ENCODE measurements around the gene ABCB8. TPM values are rescaled to one million over a fixed set of nuclear protein-coding genes. Genes with fewer than 3 reads are reported as not detected.

The ABCB8 gene
- total RNA-seq, 2 donors from 2014 or later, result 35.9 to 37.2 TPM

- Mint-ChIP-seq H3K4me3 (no peak overlapping the region), H3K27ac (no peak overlapping the region), H3K36me3 (ENCODE audit: low read depth) (no peaks in the 10 kb centered on the region), H3K4me1 (peaks cover 18% of the 10 kb centered on the region), H3K9me3 (no peaks in the 10 kb centered on the region), H3K27me3 (ENCODE audit: insufficient read depth) (peaks cover 16% of the 10 kb centered on the region)
- 67 to 81% methylated on average over 5 to 7 of the region's 7 CpGs for WGBS, 2 experiments (ENCODE audit: insufficient coverage in 1 of 2, insufficient read length in 1 of 2)
- Histone ChIP-seq H3K4me3 (ENCODE audit: low read length) (no peak overlapping the region), H3K36me3 (ENCODE audit: control insufficient read depth, insufficient read depth, low read length) (no peaks in the 10 kb centered on the region), H3K27me3 (ENCODE audit: control insufficient read depth, insufficient read depth, low read length, poor library complexity, severe bottlenecking) (no peaks in the 10 kb centered on the region), H3K9me3 (ENCODE audit: control insufficient read depth, low read length) (no peaks in the 10 kb centered on the region), H3K27ac (ENCODE audit: low read depth, low read length) (no peak overlapping the region), H3K4me1 (ENCODE audit: control insufficient read depth, insufficient read depth, low read length) (peaks cover 9% of the 10 kb centered on the region), H3K9ac (ENCODE audit: extremely low read depth, low read length, poor library complexity, severe bottlenecking) (no peak overlapping the region)
- peak; percentile 71 for DNase-seq
- TF ChIP-seq CTCF (conservative IDR thresholded peaks at IDR 0.05), result no peak
Observed at GRCh38 chr7:151007469-151007898, 20.8 kb upstream of the ABCB8 start.

GRCh38 chr7:151008143-151008510 lies 20.1 kb upstream of the ABCB8 start:
- H3K27ac ChIP-seq (ENCODE audit: low read depth, low read length), result no peak overlapping the region
- DNase-seq, result peak; percentile 81
- H3K27me3 Mint-ChIP-seq (ENCODE audit: insufficient read depth), result peaks cover 23% of the 10 kb centered on the region
- H3K36me3 ChIP-seq (ENCODE audit: control insufficient read depth, insufficient read depth, low read length), result no peaks in the 10 kb centered on the region
- no peaks in the 10 kb centered on the region for H3K27me3 ChIP-seq (ENCODE audit: control insufficient read depth, insufficient read depth, low read length, poor library complexity, severe bottlenecking)
- H3K9ac ChIP-seq (ENCODE audit: extremely low read depth, low read length, poor library complexity, severe bottlenecking), result no peak overlapping the region
- peak overlapping the region; percentile 12 for H3K4me3 Mint-ChIP-seq
- WGBS, 2 experiments (ENCODE audit: insufficient coverage in 1 of 2, insufficient read length in 1 of 2), result 54 to 70% methylated on average over 5 to 11 of the region's 11 CpGs
- TF ChIP-seq CTCF (conservative IDR thresholded peaks at IDR 0.05), result no peak
- no peaks in the 10 kb centered on the region for H3K9me3 Mint-ChIP-seq
- H3K27ac Mint-ChIP-seq, result no peak overlapping the region
- H3K4me1 Mint-ChIP-seq, result peaks cover 21% of the 10 kb centered on the region
- H3K4me3 ChIP-seq (ENCODE audit: low read length), result no peak overlapping the region
- no peaks in the 10 kb centered on the region for H3K36me3 Mint-ChIP-seq (ENCODE audit: low read depth)
- H3K4me1 ChIP-seq (ENCODE audit: control insufficient read depth, insufficient read depth, low read length), result peaks cover 9% of the 10 kb centered on the region
- H3K9me3 ChIP-seq (ENCODE audit: control insufficient read depth, low read length), result no peaks in the 10 kb centered on the region

GRCh38 chr7:151008511-151009323 lies 19.5 kb upstream of the ABCB8 start:
- Histone ChIP-seq H3K27ac (ENCODE audit: low read depth, low read length) (no peak overlapping the region), H3K9me3 (ENCODE audit: control insufficient read depth, low read length) (no peaks in the 10 kb centered on the region), H3K9ac (ENCODE audit: extremely low read depth, low read length, poor library complexity, severe bottlenecking) (no peak overlapping the region), H3K4me1 (ENCODE audit: control insufficient read depth, insufficient read depth, low read length) (peaks cover 9% of the 10 kb centered on the region), H3K4me3 (ENCODE audit: low read length) (no peak overlapping the region), H3K27me3 (ENCODE audit: control insufficient read depth, insufficient read depth, low read length, poor library complexity, severe bottlenecking) (no peaks in the 10 kb centered on the region), H3K36me3 (ENCODE audit: control insufficient read depth, insufficient read depth, low read length) (no peaks in the 10 kb centered on the region)
- Mint-ChIP-seq H3K27me3 (ENCODE audit: insufficient read depth) (peaks cover 26% of the 10 kb centered on the region), H3K36me3 (ENCODE audit: low read depth) (no peaks in the 10 kb centered on the region), H3K9me3 (no peaks in the 10 kb centered on the region), H3K27ac (no peak overlapping the region), H3K4me1 (peaks cover 21% of the 10 kb centered on the region), H3K4me3 (peak overlapping the region; percentile 12)
- 74 to 84% methylated on average over 24 to 40 of the region's 40 CpGs for WGBS, 2 experiments (ENCODE audit: insufficient coverage in 1 of 2, insufficient read length in 1 of 2)
- peak; percentile 97 for TF ChIP-seq CTCF (conservative IDR thresholded peaks at IDR 0.05)
- DNase-seq, result peak; percentile 97
